HG03159 (cell line): ENCODE results near the gene ACCS.
A peak's percentile ranks its signal among the peaks of the same experiment; 100 is the strongest.

ENCODE experiments used
- ATAC-seq: cut with Tn5 transposase; IDR thresholded peaks from one replicate; pipeline ENCODE4 v1.9.1; 2021; ENCODE audit warnings: mild to moderate bottlenecking, moderate library complexity; ENCODE audit not compliant: unreplicated experiment

The ACCS gene, protein sequence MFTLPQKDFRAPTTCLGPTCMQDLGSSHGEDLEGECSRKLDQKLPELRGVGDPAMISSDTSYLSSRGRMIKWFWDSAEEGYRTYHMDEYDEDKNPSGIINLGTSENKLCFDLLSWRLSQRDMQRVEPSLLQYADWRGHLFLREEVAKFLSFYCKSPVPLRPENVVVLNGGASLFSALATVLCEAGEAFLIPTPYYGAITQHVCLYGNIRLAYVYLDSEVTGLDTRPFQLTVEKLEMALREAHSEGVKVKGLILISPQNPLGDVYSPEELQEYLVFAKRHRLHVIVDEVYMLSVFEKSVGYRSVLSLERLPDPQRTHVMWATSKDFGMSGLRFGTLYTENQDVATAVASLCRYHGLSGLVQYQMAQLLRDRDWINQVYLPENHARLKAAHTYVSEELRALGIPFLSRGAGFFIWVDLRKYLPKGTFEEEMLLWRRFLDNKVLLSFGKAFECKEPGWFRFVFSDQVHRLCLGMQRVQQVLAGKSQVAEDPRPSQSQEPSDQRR

DNA sequence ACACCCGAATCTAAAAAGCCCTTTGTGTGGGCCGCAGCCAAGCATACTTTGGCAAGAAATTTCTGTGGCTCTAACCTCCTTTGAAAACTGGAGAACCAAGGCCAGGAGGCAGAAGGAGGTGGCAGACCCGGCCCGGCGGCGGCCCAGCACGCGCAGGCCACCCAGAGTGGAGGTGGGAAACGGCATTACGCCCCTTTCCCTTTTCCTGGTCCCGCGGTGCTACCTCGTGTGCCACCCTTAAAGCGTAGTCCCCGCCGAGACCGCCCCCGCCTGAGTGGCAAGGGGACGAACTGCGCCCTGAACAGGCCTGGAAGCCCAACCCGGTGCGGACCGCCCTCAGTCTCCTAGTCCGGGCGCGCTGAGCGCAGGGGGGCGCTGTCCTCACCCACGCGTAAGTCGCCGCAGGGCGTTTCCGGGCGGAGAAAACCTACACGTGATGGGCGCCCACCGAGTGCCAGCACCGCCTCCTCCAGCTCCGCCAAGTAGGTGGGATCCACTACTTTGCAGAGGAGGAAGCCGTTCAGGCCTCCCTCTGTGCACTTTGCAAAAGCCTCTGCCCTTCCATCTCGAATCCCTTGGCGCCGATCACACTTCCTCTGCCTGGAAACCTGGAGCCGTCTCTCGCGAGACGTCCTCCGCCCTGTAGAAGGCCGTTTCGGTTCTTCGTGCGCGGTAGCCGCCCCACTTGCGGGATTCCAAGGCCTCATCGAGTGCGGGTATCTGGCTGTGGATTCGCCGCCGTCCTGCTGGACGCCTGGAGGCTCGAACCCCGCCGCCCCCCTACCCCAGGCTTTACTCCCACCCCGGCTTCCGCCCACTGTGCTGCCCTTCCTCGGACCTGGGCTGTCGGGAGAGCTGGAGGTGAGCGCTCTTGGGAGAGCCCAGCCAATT, at the start of gene ACCS:
TSS of gene ACCS (plus strand) at position 430 of the 891 bp plus-strand sequence. CDS start 1,358 bp downstream, outside the sequence.
- peak; percentile 97 for ATAC-seq

DNA sequence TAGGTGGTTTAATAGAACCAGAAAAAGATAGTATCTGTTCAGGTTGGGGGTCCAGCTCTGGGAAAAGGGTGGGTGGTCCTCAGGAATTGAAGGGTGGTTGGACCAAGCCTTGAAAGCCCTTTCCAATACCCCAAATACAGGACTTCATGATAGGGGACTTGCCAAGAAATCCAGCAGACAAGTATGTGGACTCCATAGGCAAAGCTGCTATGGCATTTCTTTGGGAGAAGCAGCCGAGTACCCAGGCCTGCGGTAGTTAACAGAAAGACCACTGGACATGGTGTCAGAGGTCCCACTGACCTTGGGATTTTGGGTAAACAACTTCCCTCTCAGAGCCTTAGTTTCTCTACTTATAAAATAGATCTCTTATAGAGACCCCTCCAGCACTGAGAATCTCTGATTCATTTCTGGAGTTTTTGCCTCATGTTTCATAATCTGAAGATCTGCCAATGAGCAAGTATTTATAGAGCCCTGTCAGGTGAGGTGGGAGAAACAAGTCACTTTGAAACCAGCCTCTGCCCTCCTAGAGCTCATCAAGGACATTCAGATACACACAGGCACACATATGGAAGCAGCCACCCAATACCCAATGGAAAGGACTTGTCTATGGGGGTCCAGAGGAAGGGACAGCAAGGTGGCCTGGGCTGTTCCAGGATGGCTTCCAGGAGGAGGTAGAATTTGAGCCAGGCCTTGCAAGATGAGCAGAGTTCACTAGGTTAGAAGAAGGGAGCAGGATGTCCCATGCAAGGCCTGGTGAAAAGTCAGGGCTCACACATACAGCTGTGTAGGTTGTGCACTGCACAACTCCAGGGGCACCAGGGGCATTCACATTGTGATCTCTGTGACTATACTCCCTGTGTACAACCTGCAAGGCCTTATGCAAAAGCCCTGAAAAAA, 49.3 kb upstream of the ACCS start:
- no peak for ATAC-seq

GRCh38 chr11:44017443-44018126, 48.5 kb upstream of the ACCS start:
- no peak for ATAC-seq

DNA sequence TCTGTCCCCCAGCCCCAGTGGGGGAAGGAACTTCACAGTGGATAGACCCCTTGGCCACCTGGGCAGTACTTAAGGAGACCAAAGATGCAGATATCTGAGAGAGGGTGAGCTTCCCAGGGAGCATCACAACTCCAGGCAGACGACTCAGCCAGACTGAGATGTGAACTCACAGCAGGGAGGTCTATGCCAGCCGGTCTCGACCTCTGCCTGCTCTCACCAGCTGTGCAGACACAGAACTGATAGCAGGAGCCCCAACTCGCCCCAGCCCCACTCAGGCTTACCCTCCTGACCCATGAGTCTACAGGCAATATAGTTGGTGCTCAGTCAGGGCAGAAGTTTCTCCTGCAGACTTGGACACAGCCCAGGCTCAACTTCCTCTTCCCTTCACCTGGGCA, 47.9 kb upstream of the ACCS start:
- ATAC-seq, result no peak

DNA sequence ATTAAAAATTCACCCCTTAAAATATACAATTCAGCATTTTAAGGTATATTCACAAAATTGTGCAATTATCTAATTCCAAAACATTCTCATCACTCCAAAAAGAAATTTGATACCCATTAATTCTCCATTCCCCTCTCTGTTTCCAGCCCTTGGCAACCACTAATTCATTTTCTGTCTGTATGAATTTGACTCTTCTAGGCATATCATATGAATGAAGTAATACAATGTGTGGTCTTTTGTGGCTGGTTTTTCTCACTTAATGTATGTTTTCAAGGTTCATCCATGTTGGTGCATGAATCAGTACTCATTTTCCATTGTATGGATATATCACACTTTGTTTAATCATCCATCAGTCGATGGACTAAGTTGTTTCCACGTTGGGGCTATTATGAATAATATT, 47.2 kb upstream of the ACCS start:
- no peak for ATAC-seq

DNA sequence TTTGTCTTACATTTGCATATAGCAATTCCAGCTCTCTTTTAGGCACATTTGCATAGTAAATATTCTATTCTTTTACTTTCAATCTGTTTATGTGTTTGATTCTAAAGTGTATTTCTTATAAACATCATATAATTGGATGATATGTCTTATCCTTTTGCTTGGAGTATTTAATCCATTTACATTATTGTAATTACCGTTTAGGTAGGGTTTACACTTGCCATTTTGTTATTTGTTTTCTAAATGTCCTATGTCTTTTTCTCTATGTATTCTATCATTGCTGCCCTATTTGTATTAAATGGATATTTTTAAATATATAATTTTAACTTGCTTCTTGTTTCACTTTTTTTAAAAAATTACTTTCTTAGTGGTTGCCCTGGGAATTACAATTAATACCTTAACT, 41.1 kb upstream of the ACCS start:
- ATAC-seq, result no peak

DNA sequence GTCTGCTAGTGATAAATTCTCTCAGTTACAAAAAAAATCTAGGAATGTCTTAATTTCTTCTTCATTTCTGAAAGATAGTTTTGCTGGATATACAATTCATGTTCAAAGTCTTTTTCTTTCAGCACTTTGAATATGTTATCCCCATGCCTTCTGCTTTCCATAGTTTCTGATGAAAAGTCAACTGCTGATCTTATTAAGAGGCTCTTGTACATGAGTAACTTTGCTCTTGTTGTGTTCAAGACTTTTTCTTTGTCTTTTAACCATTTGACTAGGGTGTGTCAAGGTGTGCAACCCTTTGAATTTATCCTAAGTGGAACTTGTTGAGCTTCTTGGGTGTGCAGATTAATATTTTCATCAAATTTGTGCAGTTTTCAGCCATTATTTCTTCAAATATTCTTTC, 40.3 kb upstream of the ACCS start:
- no peak for ATAC-seq

DNA sequence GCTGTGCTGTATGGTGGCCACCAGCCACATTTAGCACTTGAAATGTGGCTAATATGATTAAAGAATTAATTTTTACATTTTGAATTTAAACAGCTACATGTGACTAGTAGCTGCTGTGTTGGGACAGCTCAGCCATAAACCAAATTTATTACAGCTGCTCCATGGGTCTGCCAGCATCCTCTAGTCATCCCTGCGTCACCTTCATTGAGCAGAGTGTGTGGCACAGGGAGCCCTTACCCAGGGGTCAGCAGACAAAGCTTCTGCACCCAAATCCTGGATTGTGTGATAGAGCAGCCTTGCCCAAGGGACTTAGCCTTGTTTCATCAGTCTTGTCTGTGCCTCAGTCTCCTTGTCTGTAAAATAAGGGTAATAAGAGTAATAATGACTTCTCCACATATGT, 37.7 kb upstream of the ACCS start:
- no peak for ATAC-seq

GRCh38 chr11:44028816-44029506, 37.1 kb upstream of the ACCS start:
- no peak for ATAC-seq

GRCh38 chr11:44029507-44029845, 36.6 kb upstream of the ACCS start:
- no peak for ATAC-seq

DNA sequence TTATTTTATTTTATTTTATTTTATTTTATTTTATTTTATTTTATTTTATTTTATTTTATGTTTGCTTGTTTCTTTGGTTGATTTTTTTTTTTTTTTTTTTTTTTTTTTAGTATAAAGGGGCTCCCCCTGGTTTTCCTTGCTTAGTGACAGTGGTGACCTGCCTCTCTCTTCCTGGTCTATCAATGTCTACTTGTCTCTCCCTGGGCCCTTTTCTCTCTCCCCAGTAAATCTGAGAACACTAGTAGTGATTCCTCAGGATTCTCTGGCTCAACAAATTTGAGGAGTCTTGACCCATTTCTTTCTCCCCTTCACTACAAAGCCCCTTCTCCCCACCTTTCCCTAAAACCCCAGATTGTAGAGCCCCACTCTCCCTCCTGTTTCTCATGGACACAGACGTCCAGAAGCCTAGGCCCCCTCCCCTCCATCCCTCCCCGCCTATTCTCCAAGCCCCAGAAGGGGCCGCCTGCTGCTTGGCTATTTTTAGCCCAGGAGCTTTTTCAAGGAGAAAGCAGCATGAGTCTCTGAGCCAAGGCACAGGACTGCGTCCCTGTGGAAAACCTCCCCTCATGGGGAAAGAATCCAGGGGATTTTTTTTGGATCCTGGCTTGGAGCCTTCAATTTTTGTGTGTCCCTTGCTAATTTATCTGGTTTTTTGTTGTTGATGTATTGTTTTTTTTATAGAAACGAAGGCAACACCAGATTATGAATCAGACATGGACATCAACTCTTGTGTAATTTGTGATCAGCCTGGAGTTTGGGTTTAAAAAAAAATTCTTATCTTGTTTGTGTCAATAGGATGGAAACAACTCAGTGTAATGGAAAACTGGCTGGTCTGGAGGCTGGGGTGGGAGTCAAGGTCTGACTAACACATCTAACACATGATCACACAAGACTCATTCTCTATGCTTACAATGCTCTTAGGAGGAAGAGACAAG, 35.8 kb upstream of the ACCS start:
- ATAC-seq, result no peak

GRCh38 chr11:44030996-44031395, 35.1 kb upstream of the ACCS start:
- ATAC-seq, result no peak

GRCh38 chr11:44031549-44031948, 34.5 kb upstream of the ACCS start:
- no peak for ATAC-seq

GRCh38 chr11:44032299-44033085, 33.6 kb upstream of the ACCS start:
- ATAC-seq, result no peak

DNA sequence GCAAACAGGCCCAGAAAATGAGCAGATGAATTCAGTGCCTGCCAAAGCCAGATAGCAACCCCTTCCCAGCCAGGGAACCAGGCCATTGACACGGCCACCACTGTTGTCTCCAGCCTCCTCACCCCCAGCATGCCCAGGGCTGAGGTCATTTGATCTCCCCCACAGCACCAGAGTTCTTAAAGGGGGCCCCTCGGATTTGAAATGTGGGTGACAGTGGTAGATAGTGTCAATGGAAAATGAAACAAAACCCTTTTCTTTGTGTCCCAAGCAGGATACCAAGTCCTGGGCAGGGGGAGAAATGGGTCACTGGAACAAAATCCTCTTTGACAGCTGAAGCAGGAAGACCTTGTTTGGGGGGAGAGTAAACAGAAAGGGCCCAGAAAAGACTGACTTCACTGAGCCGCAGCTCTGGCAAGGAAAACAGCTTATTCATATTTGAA, 32.6 kb upstream of the ACCS start:
- ATAC-seq, result no peak

DNA sequence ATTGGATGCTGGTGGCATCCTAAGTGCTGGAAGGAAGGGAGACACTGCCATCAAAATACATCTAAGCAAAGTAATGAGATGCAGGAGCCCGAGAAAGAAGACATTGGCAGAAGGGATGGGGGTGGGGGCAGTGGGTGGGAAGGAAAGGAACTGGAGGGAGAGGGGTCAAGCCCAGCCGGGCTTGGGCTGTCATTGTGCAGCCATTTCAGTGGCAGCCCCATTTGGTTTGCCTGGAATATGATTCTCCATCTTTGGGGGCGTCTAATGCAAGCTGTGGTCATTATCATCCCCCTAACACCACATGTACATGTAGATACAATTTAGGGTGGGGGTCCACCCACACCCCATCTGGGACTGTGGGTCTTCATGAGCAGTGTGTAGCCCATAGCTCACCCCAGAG, 32.2 kb upstream of the ACCS start:
- no peak for ATAC-seq

DNA sequence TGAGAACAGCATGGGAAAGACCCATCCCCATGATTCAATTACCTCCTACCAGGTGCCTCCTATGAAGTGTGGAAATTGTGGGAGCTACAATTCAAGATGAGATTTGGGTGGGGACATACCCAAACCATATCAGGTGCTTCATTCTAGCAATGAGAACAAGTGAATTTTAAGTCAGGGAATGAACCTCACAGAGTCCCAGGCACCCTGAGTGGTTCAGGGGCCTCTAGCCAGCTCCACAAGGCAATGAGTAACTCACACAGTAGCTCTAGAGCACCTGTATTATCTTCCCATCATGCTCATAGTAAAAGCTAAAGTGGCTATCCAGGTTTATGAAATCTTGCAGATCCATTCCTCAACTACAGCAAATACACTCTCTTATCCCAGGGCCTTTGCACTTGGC, 31.4 kb upstream of the ACCS start:
- no peak for ATAC-seq
